A549 (cell line): ENCODE measurements around the gene SERPINB11. TPM values are rescaled to one million over a fixed set of nuclear protein-coding genes. Genes with fewer than 3 reads are reported as not detected.

Experiments
- ATAC-seq, 2 experiments: fragments of 200-7000 bp in 1 of 2; fragments of >200 bp in 1 of 2; cut with Nextera tagmentation in 1 of 2; cut with Tn5 transposase in 1 of 2; 3 replicates each; pipeline versions ENCODE4 v1.8.0 to v1.9.1; 2018 to 2020; ENCODE audit warnings: mild to moderate bottlenecking in 1 of 2, moderate library complexity in 1 of 2
- CTCF ChIA-PET: fragments of 300-600 bp; sonication (Branson Sonifier 250); formaldehyde crosslinking; extraction: SDS; loops from one replicate; lab custom pipeline; 2021; ENCODE audit warnings: antibody characterized with exemption, inconsistent platforms; lab: Yijun Ruan, JAX
- POLR2A ChIA-PET: fragments of 350-600 bp; formaldehyde crosslinking; extraction: SDS; loops from one replicate; lab custom pipeline; 2021; ENCODE audit warnings: antibody characterized with exemption, inconsistent platforms; lab: Yijun Ruan, JAX
- DNase-seq, 2 experiments: peaks; one replicate each; pipeline versions ENCODE4 v3.0.0 to v3.0.0-alpha.2; 2011 to 2016; ENCODE audit warnings: low read depth in 1 of 2, low spot score in 1 of 2
- FAIRE-seq: peaks from 2 replicates; lab custom pipeline; 2011; peaks lifted over from hg19 to GRCh38; lab: Jason Lieb, UNC
- H3K27ac ChIP-seq, 2 experiments: fragments of >200 bp; sonication (Bioruptor Twin); formaldehyde crosslinking; 3 replicates each; pipeline ENCODE4 v1.5.1; 2016 to 2017
- H3K4me1 ChIP-seq: fragments of >200 bp; sonication (Bioruptor Twin); formaldehyde crosslinking; 3 replicates; pipeline ENCODE4 v1.6.1; 2016
- H3K4me2 ChIP-seq: fragments of >200 bp; sonication (Bioruptor Twin); formaldehyde crosslinking; 3 replicates; pipeline ENCODE4 v1.6.1; 2016
- H3K4me3 ChIP-seq: fragments of >200 bp; sonication (Bioruptor Twin); formaldehyde crosslinking; 3 replicates; pipeline ENCODE4 v1.5.1; 2016
- H3K9me3 ChIP-seq: fragments of >200 bp; sonication (Bioruptor Twin); formaldehyde crosslinking; 3 replicates; pipeline ENCODE4 v1.6.1; 2016
- ATOH8 ChIP-seq: fragments of 250-450 bp; sonication (Bioruptor Pico); IDR thresholded peaks from 2 replicates; pipeline ENCODE4 v1.5.0; 2020; ENCODE audit warnings: low read depth, mild to moderate bottlenecking, moderate library complexity
- BCL3 ChIP-seq: fragments of >200 bp; sonication (Bioruptor Twin); formaldehyde crosslinking; IDR thresholded peaks from 3 replicates; pipeline ENCODE4 v1.6.1; 2016
- CBX8 ChIP-seq: fragments of 200-600 bp; sonication (generic); IDR thresholded peaks from 2 replicates; pipeline ENCODE4 v1.6.1; 2016
- CHD2 ChIP-seq: fragments of 150-350 bp; IDR thresholded peaks from 2 replicates; pipeline ENCODE4 v1.6.1; 2014; ENCODE audit warnings: low read length; ENCODE audit not compliant: partially characterized antibody
- CHD4 ChIP-seq: fragments of 200-600 bp; sonication (generic); IDR thresholded peaks from 2 replicates; pipeline ENCODE4 v1.6.1; 2016; ENCODE audit warnings: antibody characterized with exemption, mild to moderate bottlenecking, borderline replicate concordance
- E2F6 ChIP-seq: IDR thresholded peaks from 2 replicates; pipeline ENCODE4 v1.6.1; 2012; ENCODE audit warnings: low read depth, borderline replicate concordance
- EHMT2 ChIP-seq: fragments of 200-600 bp; sonication (generic); IDR thresholded peaks from 2 replicates; pipeline ENCODE4 v1.6.1; 2016; ENCODE audit warnings: antibody characterized with exemption, low read depth, mild to moderate bottlenecking, moderate library complexity
- ELK1 ChIP-seq: fragments of 150-350 bp; IDR thresholded peaks from 2 replicates; pipeline ENCODE4 v1.6.1; 2014; ENCODE audit warnings: low read depth, mild to moderate bottlenecking, low read length
- FOSB ChIP-seq: fragments of 250-450 bp; sonication (Bioruptor Pico); IDR thresholded peaks from 2 replicates; pipeline ENCODE4 v1.5.0; 2020; ENCODE audit warnings: mild to moderate bottlenecking, moderate library complexity
- HDAC2 ChIP-seq: fragments of 200-600 bp; sonication (generic); IDR thresholded peaks from 2 replicates; pipeline ENCODE4 v1.6.1; 2016
- HMGXB4 ChIP-seq: fragments of 250-450 bp; sonication (Bioruptor Pico); IDR thresholded peaks from 2 replicates; pipeline ENCODE4 v1.5.0; 2021; ENCODE audit warnings: mild to moderate bottlenecking, moderate library complexity, borderline replicate concordance
- MAFK ChIP-seq: fragments of 450-650 bp; IDR thresholded peaks from 2 replicates; pipeline ENCODE4 v1.6.1; 2014; ENCODE audit not compliant: partially characterized antibody
- MAX ChIP-seq: IDR thresholded peaks from 2 replicates; pipeline ENCODE4 v1.6.1; 2012
- NFE2L2 ChIP-seq: fragments of 150-350 bp; conservative IDR thresholded peaks from 2 replicates; pipeline ENCODE4 v1.6.1; 2014; ENCODE audit warnings: low read length
- NPAS2 ChIP-seq: fragments of 250-450 bp; sonication (Bioruptor Pico); IDR thresholded peaks from 2 replicates; pipeline ENCODE4 v1.8.0; 2022; ENCODE audit warnings: mild to moderate bottlenecking, moderate library complexity, borderline replicate concordance
- POLR2AphosphoS2 ChIP-seq: conservative IDR thresholded peaks from 2 replicates; pipeline ENCODE4 v1.6.1; 2012; ENCODE audit warnings: low read length, improper control_type of control experiment, inconsistent platforms
- RFX5 ChIP-seq: fragments of 450-650 bp; IDR thresholded peaks from 2 replicates; pipeline ENCODE4 v1.7.1; 2014; ENCODE audit warnings: antibody characterized with exemption, mild to moderate bottlenecking, moderate library complexity
- TFCP2L1 ChIP-seq: fragments of 250-450 bp; sonication (Bioruptor Pico); IDR thresholded peaks from 2 replicates; pipeline ENCODE4 v1.5.0; 2021; ENCODE audit warnings: mild to moderate bottlenecking
- ZC3H11A ChIP-seq: fragments of 450-650 bp; IDR thresholded peaks from 2 replicates; pipeline ENCODE4 v1.6.1; 2014; ENCODE audit warnings: antibody characterized with exemption, mild to moderate bottlenecking
- WGBS: methylation state at CpG from one replicate; pipeline ENCODE4 v1.1.6; 2017; ENCODE audit errors: missing lambda C conversion rate; 5-methylcytosine and 5-hydroxymethylcytosine counted together
- polyA plus RNA-seq, 4 experiments: library from polyadenylated mRNA; depleted of rRNA in 3 of 4; stranded (reverse); fragments of >200 nt; fragmentation: RNase III in 1 of 4; extraction: RNeasy Plus Mini Kit Qiagen cat#74134 plus additional on column Dnase treatment in 1 of 4; gene quantifications; 2 replicates in 3 of 4; 3 replicates in 1 of 4; pipeline ENCODE4 v1.2.3, GENCODE V29; 2011 to 2017

SERPINB11 gene
- polyA plus RNA-seq, 2 of the 4 experiments (the other 2 are of a cell fraction), result 0.22 TPM; not detected in 1

GRCh38 chr18:63747006-63747405 lies 44.2 kb downstream of the SERPINB11 start:
- no peak for DNase-seq
- Histone ChIP-seq H3K9me3 (no peaks in the 10 kb centered on the region), H3K27ac (no peak overlapping the region), H3K4me3 (no peak overlapping the region), H3K4me1 (no peaks in the 10 kb centered on the region), H3K4me2 (no peak overlapping the region)
- TF ChIP-seq RFX5 (no peak), HMGXB4 (CRISPR knock-in tag) (no peak), ATOH8 (CRISPR knock-in tag) (no peak)
- POLR2A ChIA-PET, result no interaction called here
- CTCF ChIA-PET, result no interaction called here
- no peak for FAIRE-seq
- no peak for ATAC-seq
- WGBS, result 77% methylated on average over 1 of the region's 2 CpGs

GRCh38 chr18:63749489-63749888 lies 46.7 kb downstream of the SERPINB11 start:
- no peaks in the 10 kb centered on the region for H3K9me3 ChIP-seq
- WGBS, result 7% methylated on average over 1 of the region's 1 CpG
- CTCF ChIA-PET, result no interaction called here
- no peak for DNase-seq
- no peak for FAIRE-seq
- no peak for ATAC-seq
- H3K4me3 ChIP-seq, result no peak overlapping the region
- H3K27ac ChIP-seq, result no peak overlapping the region
- POLR2A ChIA-PET, result no interaction called here
- H3K4me1 ChIP-seq, result no peaks in the 10 kb centered on the region
- no peak overlapping the region for H3K4me2 ChIP-seq
- TF ChIP-seq NFE2L2 (no peak), ZC3H11A (peak; percentile 46), MAX (no peak)

- FAIRE-seq (no peak), DNase-seq (no peak), ATAC-seq (no peak)
- CTCF ChIA-PET, result interaction anchor here (0.5 kb wide), 1 partner anchor 11 kb away, joined by 3 read pairs; no protein-coding TSS in a partner anchor
- Histone ChIP-seq H3K27ac (no peak overlapping the region), H3K9me3 (no peaks in the 10 kb centered on the region), H3K4me1 (no peaks in the 10 kb centered on the region), H3K4me2 (no peak overlapping the region), H3K4me3 (no peak overlapping the region)
- POLR2A ChIA-PET, result no interaction called here
- 0% methylated on average over 2 of the region's 2 CpGs for WGBS
- no peak for TF ChIP-seq RFX5
- no peak for TF ChIP-seq MAFK
Observed at GRCh38 chr18:63752636-63753035, 49.9 kb downstream of the SERPINB11 start.

- no peak for FAIRE-seq
- ChIA-PET POLR2A (no interaction called here), CTCF (no interaction called here)
- Histone ChIP-seq H3K9me3 (no peaks in the 10 kb centered on the region), H3K27ac (no peak overlapping the region), H3K4me2 (no peak overlapping the region)
- no peak for ATAC-seq
- TF ChIP-seq TFCP2L1 (CRISPR knock-in tag), result no peak
- TF ChIP-seq FOSB, result no peak
- no peak for TF ChIP-seq ZC3H11A
- no peak for TF ChIP-seq ELK1
- TF ChIP-seq CBX8, result no peak
- no peak for TF ChIP-seq E2F6
- TF ChIP-seq HDAC2, result no peak
- no peak for TF ChIP-seq NPAS2 (CRISPR knock-in tag)
- TF ChIP-seq NFE2L2, result no peak
- no peak for TF ChIP-seq CHD4
- TF ChIP-seq CHD2, result no peak
- TF ChIP-seq POLR2AphosphoS2, result no peak
- TF ChIP-seq EHMT2, result no peak
- no peak for TF ChIP-seq BCL3
- TF ChIP-seq, all 56 proteins: peak for 0
- Histone ChIP-seq H3K4me3 (no peak overlapping the region), H3K4me1 (no peaks in the 10 kb centered on the region)
- no peak for DNase-seq
Observed at GRCh38 chr18:63753676-63754075, 50.9 kb downstream of the SERPINB11 start.
